MM.1S (cell line): ENCODE measurements around the gene CACNG5.

Source experiments
- DNase-seq: peaks from one replicate; pipeline ENCODE4 v3.0.0-alpha.2; 2015
- H2AFZ ChIP-seq: fragments of 300-600 bp; sonication (generic); 2 replicates; pipeline ENCODE4 v1.6.0; 2016; ENCODE audit warnings: antibody characterized with exemption, low read length
- H3F3A ChIP-seq: fragments of 300-600 bp; sonication (generic); 2 replicates; pipeline ENCODE4 v1.6.1; 2016; ENCODE audit warnings: mild to moderate bottlenecking, antibody characterized with exemption, low read length, moderate library complexity, mixed read lengths; ENCODE audit not compliant: insufficient read depth
- H3K27ac ChIP-seq: fragments of 300-600 bp; sonication (generic); 2 replicates; pipeline ENCODE4 v1.5.1; 2016; ENCODE audit warnings: mild to moderate bottlenecking, low read length
- H3K27me3 ChIP-seq: fragments of 300-600 bp; sonication (generic); replicated peaks from 2 replicates; pipeline ENCODE4 v1.6.0; 2016; ENCODE audit warnings: low read length; ENCODE audit not compliant: insufficient read depth
- H3K36me3 ChIP-seq: fragments of 300-600 bp; sonication (generic); replicated peaks from 2 replicates; pipeline ENCODE4 v1.6.1; 2016; ENCODE audit warnings: mild to moderate bottlenecking, low read length, mixed read lengths; ENCODE audit not compliant: insufficient read depth
- H3K4me1 ChIP-seq: fragments of 300-600 bp; sonication (generic); 2 replicates; pipeline ENCODE4 v1.6.1; 2016; ENCODE audit warnings: low read length, mixed read lengths
- H3K4me2 ChIP-seq: fragments of 300-600 bp; sonication (generic); 2 replicates; pipeline ENCODE4 v1.6.0; 2016; ENCODE audit warnings: low read depth, low read length
- H3K4me3 ChIP-seq: fragments of 300-600 bp; sonication (generic); 2 replicates; pipeline ENCODE4 v1.5.1; 2016; ENCODE audit warnings: low read length, mixed read lengths
- H3K79me2 ChIP-seq: fragments of 300-600 bp; sonication (generic); 2 replicates; pipeline ENCODE4 v1.6.1; 2016; ENCODE audit warnings: mixed run types, low read length, mixed read lengths
- H3K9ac ChIP-seq: fragments of 300-600 bp; sonication (generic); 2 replicates; pipeline ENCODE4 v1.6.1; 2016; ENCODE audit warnings: low read length, mixed read lengths
- H3K9me2 ChIP-seq: fragments of 300-600 bp; sonication (generic); replicated peaks from 2 replicates; pipeline ENCODE4 v1.6.1; 2016; ENCODE audit warnings: mild to moderate bottlenecking, low read length, mixed read lengths; ENCODE audit not compliant: insufficient read depth
- H3K9me3 ChIP-seq: fragments of 300-600 bp; sonication (generic); replicated peaks from 2 replicates; pipeline ENCODE4 v1.6.1; 2016; ENCODE audit warnings: mild to moderate bottlenecking, low read length, mixed read lengths; ENCODE audit not compliant: insufficient read depth
- H4K20me1 ChIP-seq: fragments of 300-600 bp; sonication (generic); 2 replicates; pipeline ENCODE4 v1.6.1; 2016; ENCODE audit warnings: mild to moderate bottlenecking, low read length, moderate library complexity, mixed read lengths; ENCODE audit not compliant: insufficient read depth
- CTCF ChIP-seq: fragments of 300-600 bp; sonication (generic); IDR thresholded peaks from 2 replicates; pipeline ENCODE4 v1.5.1; 2016; ENCODE audit warnings: antibody characterized with exemption, low read length, mixed read lengths
- EZH2 ChIP-seq: fragments of 300-600 bp; sonication (generic); optimal IDR thresholded peaks from 2 replicates; pipeline ENCODE3; 2017; ENCODE audit warnings: low read depth, mild to moderate bottlenecking, antibody characterized with exemption, low read length, mixed read lengths
- EZH2phosphoT487 ChIP-seq: fragments of 300-600 bp; sonication (generic); IDR thresholded peaks from 2 replicates; pipeline ENCODE4 v1.6.1; 2018; ENCODE audit warnings: antibody characterized with exemption, low read length

Gene CACNG5

GRCh38 chr17:66850692-66851091 lies 15.8 kb downstream of the CACNG5 start:
- peaks cover 3% of the 10 kb centered on the region; the same call in 1 of the 2 replicates for H3K4me1 ChIP-seq
- no peaks in the 10 kb centered on the region for H3K27me3 ChIP-seq
- no peak overlapping the region for H3K9ac ChIP-seq
- H3K9me2 ChIP-seq: no peaks in the 10 kb centered on the region
- no peaks in the 10 kb centered on the region for H3K36me3 ChIP-seq
- H3F3A ChIP-seq: no peaks in the 10 kb centered on the region
- no peaks in the 10 kb centered on the region for H3K9me3 ChIP-seq
- DNase-seq: no peak
- H2AFZ ChIP-seq: no peak overlapping the region
- no peaks in the 10 kb centered on the region for H3K79me2 ChIP-seq
- H3K27ac ChIP-seq: no peak overlapping the region
- no peak overlapping the region for H3K4me2 ChIP-seq
- no peaks in the 10 kb centered on the region for H4K20me1 ChIP-seq
- no peak overlapping the region for H3K4me3 ChIP-seq
- no peak for TF ChIP-seq CTCF
- TF ChIP-seq EZH2: no peak
- no peak for TF ChIP-seq EZH2phosphoT487

GRCh38 chr17:66855204-66855603 lies 20.3 kb downstream of the CACNG5 start:
- no peaks in the 10 kb centered on the region for H4K20me1 ChIP-seq
- no peak overlapping the region for H3K27ac ChIP-seq
- H3K79me2 ChIP-seq: no peaks in the 10 kb centered on the region
- no peak overlapping the region for H2AFZ ChIP-seq
- H3F3A ChIP-seq: no peaks in the 10 kb centered on the region
- no peak overlapping the region for H3K4me2 ChIP-seq
- H3K9ac ChIP-seq: no peak overlapping the region
- H3K36me3 ChIP-seq: no peaks in the 10 kb centered on the region
- H3K9me3 ChIP-seq: no peaks in the 10 kb centered on the region
- H3K9me2 ChIP-seq: no peaks in the 10 kb centered on the region
- no peak for DNase-seq
- peaks cover under 1% of the 10 kb centered on the region; the same call in 1 of the 2 replicates for H3K4me1 ChIP-seq
- H3K27me3 ChIP-seq: no peaks in the 10 kb centered on the region
- H3K4me3 ChIP-seq: no peak overlapping the region
- TF ChIP-seq EZH2 (no peak), CTCF (peak; percentile 44)

- Histone ChIP-seq H3K4me2 (no peak overlapping the region), H2AFZ (no peak overlapping the region), H4K20me1 (no peaks in the 10 kb centered on the region), H3K9ac (no peak overlapping the region), H3K36me3 (no peaks in the 10 kb centered on the region), H3K9me3 (no peaks in the 10 kb centered on the region), H3K79me2 (no peaks in the 10 kb centered on the region), H3F3A (no peaks in the 10 kb centered on the region), H3K4me1 (no peaks in the 10 kb centered on the region), H3K27ac (no peak overlapping the region), H3K27me3 (no peaks in the 10 kb centered on the region), H3K4me3 (no peak overlapping the region), H3K9me2 (no peaks in the 10 kb centered on the region)
- DNase-seq: no peak
- TF ChIP-seq EZH2phosphoT487 (no peak), EZH2 (no peak), CTCF (no peak)
Measured at GRCh38 chr17:66858226-66859083, 23.5 kb downstream of the CACNG5 start.
